GM19351 (cell line): ENCODE measurements around the gene MAP2K5.
"Not testable (repeated sequence)": the region's sequence is repeated elsewhere in the genome, so short reads cannot be mapped to it uniquely, and the experiment has no call there.

Experiments
- ATAC-seq: cut with Tn5 transposase; IDR thresholded peaks from one replicate; pipeline ENCODE4 v1.9.1; 2021; ENCODE audit warnings: mild to moderate bottlenecking, moderate library complexity; ENCODE audit not compliant: unreplicated experiment

Gene MAP2K5

GRCh38 chr15:67590191-67590590 lies 47.7 kb downstream of the MAP2K5 start:
- no peak for ATAC-seq

- ATAC-seq = no peak
Measured at GRCh38 chr15:67592245-67592644, 49.7 kb downstream of the MAP2K5 start.

DNA sequence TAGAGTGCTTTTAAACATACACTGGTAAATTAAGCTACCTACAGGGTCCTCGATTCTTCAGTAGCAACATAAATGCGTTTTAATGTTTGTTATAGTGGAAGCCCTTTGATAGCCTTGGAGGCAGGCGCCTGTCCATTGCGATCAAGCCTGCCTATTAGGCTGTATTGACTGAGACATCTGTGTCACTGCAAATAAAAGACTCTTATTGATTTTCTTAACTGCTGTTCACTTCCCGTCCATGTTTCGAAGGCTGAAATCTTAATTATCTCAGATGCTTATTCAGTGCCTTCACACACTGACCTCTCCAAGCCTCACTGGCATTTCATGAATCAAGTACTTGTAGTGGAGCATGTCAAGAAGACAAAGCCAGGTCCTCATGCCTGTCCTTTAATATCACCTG lies 51.1 kb downstream of the MAP2K5 start:
- ATAC-seq = no peak

- no peak for ATAC-seq
Measured at GRCh38 chr15:67594770-67595169, 52.3 kb downstream of the MAP2K5 start.

GRCh38 chr15:67595572-67595971 lies 53.1 kb downstream of the MAP2K5 start:
- ATAC-seq = no peak

- no peak for ATAC-seq
Measured at GRCh38 chr15:67601073-67601472, 58.6 kb downstream of the MAP2K5 start.

DNA sequence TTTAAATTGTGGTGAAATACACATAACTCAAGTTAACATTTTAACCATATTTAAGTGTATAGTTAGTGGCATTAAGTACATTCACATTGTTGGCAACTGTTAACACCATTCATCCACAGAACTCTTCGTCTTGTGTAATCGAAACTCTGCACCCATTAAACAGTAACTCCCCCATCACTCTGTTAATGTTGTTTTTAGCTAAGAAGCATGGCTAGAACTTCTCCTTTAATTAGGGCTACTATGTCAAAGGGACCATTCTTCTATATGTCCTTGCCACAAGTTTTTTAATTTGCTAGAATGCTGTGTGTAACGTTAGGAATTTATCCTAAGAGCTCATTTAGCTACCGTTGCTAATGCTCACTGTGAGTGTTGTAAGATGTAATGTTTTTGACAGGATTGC lies 60.6 kb downstream of the MAP2K5 start:
- ATAC-seq = no peak

GRCh38 chr15:67605871-67606270 lies 63.4 kb downstream of the MAP2K5 start:
- ATAC-seq = no peak

- no peak for ATAC-seq
Measured at GRCh38 chr15:67606742-67607141, 64.2 kb downstream of the MAP2K5 start.

- no peak for ATAC-seq
Measured at GRCh38 chr15:67607329-67607728, 64.8 kb downstream of the MAP2K5 start.

DNA sequence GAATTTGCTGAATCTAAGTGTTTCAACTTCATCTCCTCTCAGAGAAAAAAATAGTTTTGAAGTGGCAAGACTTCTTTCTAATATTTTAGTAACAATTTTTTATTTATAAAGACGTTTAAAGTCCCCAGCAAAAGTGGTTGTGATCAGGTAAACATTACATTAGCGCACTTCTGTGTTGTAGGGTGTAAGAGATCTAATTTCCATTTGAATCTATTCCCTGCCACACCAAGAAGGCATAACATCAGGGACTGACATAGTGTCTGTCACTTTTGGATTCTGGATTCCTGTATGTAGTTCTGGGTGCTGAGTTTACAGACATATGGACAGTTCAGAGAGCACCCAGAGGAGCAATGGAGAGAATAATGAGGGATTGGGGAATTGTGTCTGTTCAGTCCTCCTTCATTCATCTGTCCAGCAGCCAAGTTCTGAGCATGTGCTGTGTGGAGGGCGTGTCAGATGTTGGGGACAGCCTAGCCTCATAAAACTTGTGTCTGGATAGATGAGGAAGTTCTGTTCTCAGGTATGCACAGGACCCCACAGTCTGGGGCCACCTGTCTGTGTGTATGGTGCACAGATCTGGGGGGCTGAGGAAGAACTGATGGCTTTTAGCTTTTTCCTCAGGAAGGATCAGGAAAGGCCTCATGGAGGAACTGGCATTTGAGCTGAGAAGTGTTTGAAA lies 65.6 kb downstream of the MAP2K5 start:
- no peak for ATAC-seq

DNA sequence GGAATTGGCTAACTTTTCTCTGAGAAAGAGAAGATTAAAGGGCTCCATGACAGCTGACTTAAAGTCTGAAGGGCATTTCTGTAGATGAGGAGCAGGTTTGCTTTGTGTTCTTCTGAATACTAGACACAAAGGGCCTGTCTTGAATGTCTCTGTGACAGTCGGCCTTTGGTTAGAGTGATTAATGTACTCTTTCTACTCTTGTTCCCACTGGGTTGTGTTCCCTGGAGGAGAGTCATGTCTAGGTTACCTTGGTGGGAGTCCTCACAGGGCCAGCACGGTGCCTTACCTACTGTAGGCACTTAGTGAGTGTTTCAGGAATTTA lies 66.1 kb downstream of the MAP2K5 start:
- ATAC-seq = no peak

DNA sequence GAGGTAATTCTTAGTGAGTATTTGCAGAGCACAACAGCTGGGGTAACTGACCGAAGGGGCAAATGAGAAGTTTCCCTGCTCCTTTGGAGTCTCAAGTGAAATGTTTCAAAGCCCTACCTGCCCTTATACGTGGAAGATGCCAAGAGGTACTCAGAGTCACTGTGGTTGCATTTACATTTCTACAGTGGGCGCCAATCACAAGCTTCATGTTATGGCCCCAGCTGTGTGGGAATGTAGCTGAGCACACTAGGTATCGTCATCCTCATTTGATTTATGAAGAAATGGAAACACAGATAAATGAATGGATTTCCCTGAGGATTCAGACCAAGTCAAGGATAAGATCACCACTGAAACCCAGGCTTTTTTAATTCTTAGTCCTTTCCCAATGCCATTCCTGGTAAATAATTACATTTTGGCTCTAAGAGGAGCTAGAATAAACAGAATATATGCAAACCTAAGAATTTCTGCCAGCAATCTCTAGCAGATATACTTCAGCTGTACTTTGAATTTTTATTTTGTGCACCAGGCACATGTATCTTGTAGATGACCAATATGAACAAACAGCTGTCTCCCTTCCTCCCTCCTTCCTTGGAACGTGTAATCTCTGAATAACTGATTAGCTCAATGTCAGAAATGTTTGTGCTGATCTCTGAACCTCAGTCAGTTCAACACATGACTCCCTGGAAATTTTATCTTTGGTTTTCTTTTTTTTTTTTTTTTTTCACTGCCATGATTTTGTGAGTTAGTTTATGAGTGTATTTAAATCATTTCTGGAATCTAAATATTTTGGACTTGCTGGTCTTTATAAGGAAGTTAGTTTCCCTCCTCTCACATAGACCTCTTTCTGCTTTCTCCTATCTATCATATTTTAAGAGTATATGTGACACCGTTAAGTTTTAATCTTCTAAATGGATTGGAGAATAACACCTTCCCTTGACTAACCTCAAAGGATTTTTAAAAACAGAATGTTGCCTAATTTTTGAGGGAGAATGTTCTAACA lies 69.2 kb downstream of the MAP2K5 start:
- no peak for ATAC-seq

DNA sequence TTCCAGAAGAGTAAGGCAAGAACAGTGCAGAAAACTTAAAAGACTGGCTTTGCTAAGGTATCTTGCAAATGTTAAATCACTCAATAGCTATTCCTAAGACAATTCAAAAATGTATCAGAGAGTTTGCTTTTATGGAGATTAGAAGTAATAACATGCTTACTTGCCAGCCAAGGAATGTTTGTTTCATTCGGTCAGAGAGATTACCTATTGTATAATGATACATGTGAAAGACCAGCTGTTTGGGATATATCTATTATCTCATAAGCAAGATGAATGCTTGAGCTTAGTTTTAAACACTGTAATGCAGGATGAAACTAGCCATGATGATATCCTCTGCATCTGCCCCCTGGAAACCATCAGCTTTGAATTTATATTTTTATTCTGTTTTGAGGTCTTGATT lies 70.7 kb downstream of the MAP2K5 start:
- ATAC-seq = no peak

- no peak for ATAC-seq
Measured at GRCh38 chr15:67613708-67614107, 71.2 kb downstream of the MAP2K5 start.

DNA sequence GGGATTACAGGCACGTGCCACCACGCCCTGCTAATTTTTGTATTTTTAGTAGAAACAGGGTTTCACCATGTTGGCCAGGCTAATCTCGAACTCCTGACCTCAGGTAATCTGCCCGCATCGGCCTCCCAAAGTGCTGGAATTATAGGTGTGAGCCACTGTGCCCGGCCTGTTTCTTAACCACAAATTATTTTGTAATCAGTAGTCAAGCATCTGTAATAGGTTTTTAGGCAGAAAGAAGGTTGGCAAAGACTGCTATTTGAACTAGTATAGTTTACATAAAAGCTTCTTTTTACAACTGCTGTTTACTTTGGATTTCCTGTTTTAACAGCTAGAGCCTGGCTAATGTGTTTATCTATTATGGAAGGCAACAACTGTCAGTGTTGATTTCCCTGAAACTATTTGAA lies 72.6 kb downstream of the MAP2K5 start:
- not testable (repeated sequence) for ATAC-seq

GRCh38 chr15:67618297-67618696 lies 75.8 kb downstream of the MAP2K5 start:
- ATAC-seq = no peak

DNA sequence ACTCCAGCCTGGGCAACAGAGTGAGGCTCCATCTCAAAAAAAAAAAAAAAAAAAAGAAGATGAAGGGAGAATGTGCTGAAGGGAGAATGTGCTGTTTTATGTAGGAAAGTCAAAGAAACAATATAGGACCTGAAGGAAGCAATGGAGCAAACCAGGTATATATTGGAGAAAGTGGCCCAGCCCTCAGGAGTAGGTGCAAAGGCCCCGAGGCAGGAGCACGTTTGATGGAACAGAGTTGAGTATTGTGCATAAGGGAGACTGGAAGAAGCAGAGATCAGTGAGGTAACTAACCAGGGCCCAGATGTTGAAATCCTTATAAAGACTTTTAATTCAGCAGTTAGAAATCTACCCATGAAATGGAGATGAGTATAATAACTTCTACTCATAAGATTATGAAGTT lies 79.6 kb downstream of the MAP2K5 start:
- ATAC-seq = no peak

DNA sequence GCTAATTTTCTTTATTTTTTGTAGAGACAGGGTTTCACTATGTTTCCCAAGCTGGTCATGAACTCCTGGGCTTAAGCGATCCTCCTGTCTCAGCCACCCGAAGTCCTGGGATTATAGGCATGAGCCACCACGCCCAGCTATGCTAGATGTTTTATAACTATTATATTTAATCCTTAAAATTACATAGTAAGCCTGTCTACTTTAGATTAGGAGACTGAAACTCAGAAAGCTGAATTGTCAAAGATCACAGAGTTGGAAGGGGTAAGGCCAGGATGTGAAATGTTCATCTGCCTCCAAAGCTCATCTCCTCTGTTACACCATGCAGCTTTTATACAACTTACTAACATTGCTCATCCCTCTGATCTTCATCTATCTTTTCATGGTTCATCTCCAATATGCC lies 89.8 kb downstream of the MAP2K5 start:
- no peak for ATAC-seq

DNA sequence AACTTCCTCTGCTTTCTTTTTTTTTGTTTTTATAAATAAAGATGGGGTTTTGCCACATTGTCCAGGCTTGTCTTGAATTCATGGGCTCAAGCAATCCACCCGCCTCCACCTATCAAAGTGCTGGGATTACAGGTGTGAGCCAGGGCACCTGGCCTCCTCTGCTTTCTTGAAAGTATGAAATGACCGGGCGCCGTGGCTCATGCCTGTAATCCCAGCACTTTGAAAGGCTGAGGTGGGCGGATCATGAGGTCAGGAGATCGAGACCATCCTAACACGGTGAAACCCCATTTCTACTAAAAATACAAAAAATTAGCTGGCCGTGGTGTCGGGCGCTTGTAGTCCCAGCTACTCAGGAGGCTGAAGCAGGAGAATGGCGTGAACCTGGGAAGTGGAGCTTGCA lies 93.4 kb downstream of the MAP2K5 start:
- ATAC-seq = not testable (repeated sequence)

- no peak for ATAC-seq
Measured at GRCh38 chr15:67639591-67639990, 97.1 kb downstream of the MAP2K5 start.

- ATAC-seq = no peak
Measured at GRCh38 chr15:67641453-67641852, 99.0 kb downstream of the MAP2K5 start.
